AG04450 (cell line): ENCODE results near the gene DNAJC4. TPM values are rescaled to one million over a fixed set of nuclear protein-coding genes. Genes with fewer than 3 reads are reported as not detected.

ENCODE experiments used
- CTCF ChIA-PET: fragments of 300-600, 350-600 bp; formaldehyde crosslinking; extraction: SDS; loops from one replicate; lab custom pipeline; 2022; ENCODE audit warnings: antibody characterized with exemption, inconsistent platforms; lab: Charles Lee
- POLR2A ChIA-PET: fragments of 350-600 bp; formaldehyde crosslinking; extraction: SDS; loops from one replicate; lab custom pipeline; 2021; ENCODE audit warnings: antibody characterized with exemption, inconsistent platforms; lab: Yijun Ruan, JAX
- DNase-seq: peaks from one replicate; pipeline ENCODE4 v3.0.0-alpha.2; 2011; ENCODE audit warnings: low read depth, low spot score
- H3K27ac ChIP-seq: one replicate; pipeline ENCODE4 v1.5.1; 2012; ENCODE audit warnings: low read depth, low read length, control low read depth
- H3K27me3 ChIP-seq: one replicate; pipeline ENCODE4 v1.6.0; 2012; ENCODE audit warnings: low read length; ENCODE audit not compliant: control insufficient read depth, insufficient read depth
- H3K4me3 ChIP-seq: 2 replicates; pipeline ENCODE4 v1.5.1; 2011; ENCODE audit warnings: mild to moderate bottlenecking, low read depth, low read length, control low read depth
- H3K9me3 ChIP-seq: 2 replicates; pipeline ENCODE4 v1.5.1; 2012; ENCODE audit warnings: low read length; ENCODE audit not compliant: control insufficient read depth, insufficient read depth
- polyA plus RNA-seq: library from polyadenylated mRNA; depleted of rRNA; stranded (reverse); fragments of >200 nt; gene quantifications from 2 replicates; pipeline ENCODE4 v1.2.3, GENCODE V29; 2011
- TF ChIP-seq, protein P1 (sequence below): IDR thresholded peaks from 2 replicates; pipeline ENCODE4 v1.5.1; 2011; ENCODE audit warnings: low read depth, low read length, control low read depth, inconsistent platforms

The DNAJC4 gene
- polyA plus RNA-seq, 1 experiment = 18.7 TPM

GRCh38 chr11:64256300-64256699 is 26.0 kb downstream of the DNAJC4 start:
- POLR2A ChIA-PET = interaction anchor here (1.4 kb wide), 1 partner anchor 11 kb away, joined by 9 read pairs; no protein-coding TSS in a partner anchor
- Histone ChIP-seq H3K9me3 (no peaks in the 10 kb centered on the region), H3K27me3 (no peaks in the 10 kb centered on the region), H3K27ac (no peak overlapping the region), H3K4me3 (no peak overlapping the region)
- CTCF ChIA-PET = no interaction called here
- TF ChIP-seq, protein P1, sequence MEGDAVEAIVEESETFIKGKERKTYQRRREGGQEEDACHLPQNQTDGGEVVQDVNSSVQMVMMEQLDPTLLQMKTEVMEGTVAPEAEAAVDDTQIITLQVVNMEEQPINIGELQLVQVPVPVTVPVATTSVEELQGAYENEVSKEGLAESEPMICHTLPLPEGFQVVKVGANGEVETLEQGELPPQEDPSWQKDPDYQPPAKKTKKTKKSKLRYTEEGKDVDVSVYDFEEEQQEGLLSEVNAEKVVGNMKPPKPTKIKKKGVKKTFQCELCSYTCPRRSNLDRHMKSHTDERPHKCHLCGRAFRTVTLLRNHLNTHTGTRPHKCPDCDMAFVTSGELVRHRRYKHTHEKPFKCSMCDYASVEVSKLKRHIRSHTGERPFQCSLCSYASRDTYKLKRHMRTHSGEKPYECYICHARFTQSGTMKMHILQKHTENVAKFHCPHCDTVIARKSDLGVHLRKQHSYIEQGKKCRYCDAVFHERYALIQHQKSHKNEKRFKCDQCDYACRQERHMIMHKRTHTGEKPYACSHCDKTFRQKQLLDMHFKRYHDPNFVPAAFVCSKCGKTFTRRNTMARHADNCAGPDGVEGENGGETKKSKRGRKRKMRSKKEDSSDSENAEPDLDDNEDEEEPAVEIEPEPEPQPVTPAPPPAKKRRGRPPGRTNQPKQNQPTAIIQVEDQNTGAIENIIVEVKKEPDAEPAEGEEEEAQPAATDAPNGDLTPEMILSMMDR = no peak
- DNase-seq = no peak

GRCh38 chr11:64258356-64258755 is 28.0 kb downstream of the DNAJC4 start:
- Histone ChIP-seq H3K27me3 (no peaks in the 10 kb centered on the region), H3K4me3 (no peak overlapping the region), H3K27ac (no peak overlapping the region), H3K9me3 (no peaks in the 10 kb centered on the region; the same call in 1 of the 2 replicates)
- TF ChIP-seq, protein P1 = no peak
- DNase-seq = no peak
- POLR2A ChIA-PET = interaction anchor here (0.7 to 1.2 kb wide), 2 partner anchors 10 to 77 kb away, joined by 3 to 5 read pairs; no protein-coding TSS in a partner anchor
- CTCF ChIA-PET = no interaction called here

- CTCF ChIA-PET = no interaction called here
- POLR2A ChIA-PET = interaction anchor here (0.7 to 1.2 kb wide), 2 partner anchors 10 to 78 kb away, joined by 3 to 5 read pairs; no protein-coding TSS in a partner anchor
- no peaks in the 10 kb centered on the region; the same call in 1 of the 2 replicates for H3K9me3 ChIP-seq
- H3K27ac ChIP-seq = no peak overlapping the region
- no peak overlapping the region for H3K4me3 ChIP-seq
- H3K27me3 ChIP-seq = no peaks in the 10 kb centered on the region
- TF ChIP-seq, protein P1 = no peak
- DNase-seq = no peak
These were observed 28.7 kb downstream of the DNAJC4 start for GRCh38 chr11:64258946-64259532.

GRCh38 chr11:64259533-64260067 is 29.3 kb downstream of the DNAJC4 start:
- ChIA-PET CTCF (no interaction called here), POLR2A (interaction anchor here (1.2 kb wide), 1 partner anchor 78 kb away, joined by 5 read pairs; no protein-coding TSS in a partner anchor)
- H3K9me3 ChIP-seq = no peaks in the 10 kb centered on the region; the same call in 1 of the 2 replicates
- no peak overlapping the region for H3K4me3 ChIP-seq
- TF ChIP-seq, protein P1 = no peak
- no peak overlapping the region for H3K27ac ChIP-seq
- no peaks in the 10 kb centered on the region for H3K27me3 ChIP-seq
- DNase-seq = no peak

- Histone ChIP-seq H3K27me3 (no peaks in the 10 kb centered on the region), H3K9me3 (no peaks in the 10 kb centered on the region; the same call in 1 of the 2 replicates), H3K27ac (no peak overlapping the region), H3K4me3 (no peak overlapping the region)
- ChIA-PET POLR2A (no interaction called here), CTCF (no interaction called here)
- TF ChIP-seq, protein P1 = no peak
- no peak for DNase-seq
These were observed 29.9 kb downstream of the DNAJC4 start for GRCh38 chr11:64260147-64260708.
